ENCODE measurements around the gene KLHL2. TPM values are rescaled to one million over a fixed set of nuclear protein-coding genes. Genes with fewer than 3 reads are reported as not detected.
A peak's percentile ranks its signal among the peaks of the same experiment; 100 is the strongest.

KLHL2 gene
- total RNA-seq, 1 donor from 2014 or later = 28.2 TPM

DNA sequence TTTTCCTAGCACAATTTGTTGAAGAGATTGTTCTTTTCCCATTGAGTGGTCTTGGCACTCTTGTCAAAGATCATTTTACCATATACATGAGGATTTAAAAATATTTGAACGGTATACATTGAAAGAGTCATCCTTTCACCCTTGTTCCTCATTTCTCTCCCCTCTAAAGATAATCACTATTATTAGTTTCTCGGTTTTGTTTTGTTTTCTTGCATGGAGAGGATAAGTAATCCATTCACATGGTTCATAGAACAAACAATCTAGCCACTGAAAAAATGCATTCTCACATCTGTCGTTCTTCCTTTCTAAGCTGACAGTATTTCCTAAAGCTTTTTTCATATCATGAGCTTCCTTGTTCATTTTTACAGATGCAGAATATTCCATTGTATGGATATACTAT lies 80.9 kb downstream of the KLHL2 start:
- no peak overlapping the region for H3K4me3 Mint-ChIP-seq (ENCODE audit: unreplicated experiment)
- no peak overlapping the region for H3K4me2 ChIP-seq (ENCODE audit: low read length)

DNA sequence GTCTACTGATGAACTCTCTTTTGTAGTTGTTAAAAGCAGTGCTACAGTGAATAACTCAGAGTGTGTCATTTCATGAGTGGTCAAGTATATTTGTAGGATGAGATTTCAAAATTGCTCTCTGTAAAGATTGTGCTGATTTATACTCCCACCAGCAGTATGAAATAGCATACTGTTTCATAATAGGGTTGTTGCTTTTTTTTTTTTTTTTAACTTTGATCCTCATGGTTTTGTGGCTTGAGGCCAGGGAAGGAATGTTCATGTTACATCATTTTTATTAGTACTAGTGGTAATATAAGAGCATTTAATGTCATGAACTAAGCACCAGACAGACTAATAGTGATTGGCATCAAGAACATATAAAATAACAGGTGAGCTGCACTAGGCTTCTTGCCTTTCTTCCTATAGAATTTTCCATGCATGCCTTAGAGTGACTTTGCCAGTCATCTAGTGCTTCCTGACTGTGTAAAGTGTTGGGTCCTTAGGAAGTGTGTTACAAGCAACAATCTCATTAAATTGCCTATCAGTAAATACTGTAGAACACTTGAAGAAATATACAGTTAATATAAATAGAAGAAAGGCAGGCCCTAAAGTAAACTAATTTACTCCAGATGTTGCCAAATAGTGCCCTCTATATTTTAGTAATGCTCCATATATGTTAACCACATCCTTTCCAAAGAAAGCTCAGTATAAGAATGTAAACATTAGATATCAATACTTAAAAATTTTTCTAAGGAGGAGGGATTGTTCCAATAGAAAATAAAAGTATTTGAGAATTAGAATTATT lies 81.5 kb downstream of the KLHL2 start:
- H3K9ac ChIP-seq (ENCODE audit: low read length) = no peak overlapping the region
- Mint-ChIP-seq H3K27me3 (ENCODE audit: low read depth, unreplicated experiment) (no peaks in the 10 kb centered on the region), H3K4me3 (ENCODE audit: unreplicated experiment) (no peak overlapping the region), H3K27ac (ENCODE audit: unreplicated experiment) (peak overlapping the region; percentile 11), H3K36me3 (ENCODE audit: low read depth, unreplicated experiment) (peaks cover 11% of the 10 kb centered on the region), H3K4me1 (ENCODE audit: low read depth, unreplicated experiment) (peaks cover 16% of the 10 kb centered on the region), H3K9me3 (ENCODE audit: unreplicated experiment) (peaks cover 6% of the 10 kb centered on the region)
- TF ChIP-seq EZH2 (IDR thresholded peaks at IDR 0.05; ENCODE audit: insufficient read depth, low read length) (no peak), CTCF (IDR thresholded peaks at IDR 0.05; ENCODE audit: insufficient read depth, low read depth, low read length) (no peak)
- H3K27ac ChIP-seq (ENCODE audit: low read depth, low read length) = no peak overlapping the region
- H3K9me3 ChIP-seq (ENCODE audit: insufficient read depth, low read depth, low read length) = no peaks in the 10 kb centered on the region
- no peaks in the 10 kb centered on the region for H3K79me2 ChIP-seq (ENCODE audit: insufficient read depth, low read length)
- peak overlapping the region; percentile 18 for H3K4me2 ChIP-seq (ENCODE audit: low read length)
- DNase-seq (ENCODE audit: low read depth) = peak; percentile 54
- no peaks in the 10 kb centered on the region for H3K36me3 ChIP-seq (ENCODE audit: insufficient read depth, low read length)
- H2AFZ ChIP-seq (ENCODE audit: low read depth, low read length) = no peak overlapping the region
- H3K4me1 ChIP-seq (ENCODE audit: insufficient read depth, low read length) = peaks cover 3% of the 10 kb centered on the region
- no peaks in the 10 kb centered on the region for H3K27me3 ChIP-seq (ENCODE audit: insufficient read depth, low read length)
- H3K4me3 ChIP-seq (ENCODE audit: insufficient read depth, low read depth, low read length) = no peak overlapping the region
- no peaks in the 10 kb centered on the region for H4K20me1 ChIP-seq (ENCODE audit: insufficient read depth, low read length)
- no peak for FAIRE-seq

More for the DNA sequence above, 80.9 kb downstream of the KLHL2 start:
- peaks cover 16% of the 10 kb centered on the region for H3K4me1 Mint-ChIP-seq (ENCODE audit: low read depth, unreplicated experiment)
- TF ChIP-seq CTCF (IDR thresholded peaks at IDR 0.05; ENCODE audit: insufficient read depth, low read depth, low read length) = no peak
- no peak for TF ChIP-seq EZH2 (IDR thresholded peaks at IDR 0.05; ENCODE audit: insufficient read depth, low read length)
- Histone ChIP-seq H3K9ac (ENCODE audit: low read length) (no peak overlapping the region), H3K79me2 (ENCODE audit: insufficient read depth, low read length) (no peaks in the 10 kb centered on the region), H3K27ac (ENCODE audit: low read depth, low read length) (no peak overlapping the region), H3K27me3 (ENCODE audit: insufficient read depth, low read length) (no peaks in the 10 kb centered on the region), H2AFZ (ENCODE audit: low read depth, low read length) (no peak overlapping the region), H3K36me3 (ENCODE audit: insufficient read depth, low read length) (no peaks in the 10 kb centered on the region), H3K4me3 (ENCODE audit: insufficient read depth, low read depth, low read length) (no peak overlapping the region), H3K9me3 (ENCODE audit: insufficient read depth, low read depth, low read length) (no peaks in the 10 kb centered on the region), H4K20me1 (ENCODE audit: insufficient read depth, low read length) (no peaks in the 10 kb centered on the region), H3K4me1 (ENCODE audit: insufficient read depth, low read length) (peaks cover 3% of the 10 kb centered on the region)
- no peaks in the 10 kb centered on the region for H3K27me3 Mint-ChIP-seq (ENCODE audit: low read depth, unreplicated experiment)
- no peak for FAIRE-seq
- DNase-seq (ENCODE audit: low read depth) = no peak
- peaks cover 6% of the 10 kb centered on the region for H3K9me3 Mint-ChIP-seq (ENCODE audit: unreplicated experiment)
- peak overlapping the region; percentile 11 for H3K27ac Mint-ChIP-seq (ENCODE audit: unreplicated experiment)
- peaks cover 12% of the 10 kb centered on the region for H3K36me3 Mint-ChIP-seq (ENCODE audit: low read depth, unreplicated experiment)

DNA sequence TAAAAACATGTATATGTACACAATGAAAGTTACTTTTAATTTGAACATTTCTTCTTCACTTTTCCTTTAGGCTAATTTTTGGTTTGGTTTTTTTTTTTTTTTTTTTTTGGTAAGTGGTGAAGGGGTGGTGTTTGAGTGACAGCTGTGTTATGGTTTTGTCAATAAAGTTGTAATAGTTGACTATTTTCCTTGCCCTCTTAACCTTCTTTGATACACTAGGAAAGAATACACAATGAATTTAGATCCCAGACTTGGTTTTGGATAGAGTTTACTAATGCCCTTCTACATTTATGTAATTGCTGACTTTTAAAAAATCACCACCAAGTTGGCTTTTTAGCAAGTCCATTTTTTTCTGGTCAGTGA lies 82.0 kb downstream of the KLHL2 start:
- no peaks in the 10 kb centered on the region for H3K27me3 ChIP-seq (ENCODE audit: insufficient read depth, low read length)
- Mint-ChIP-seq H3K36me3 (ENCODE audit: low read depth, unreplicated experiment) (peaks cover 7% of the 10 kb centered on the region), H3K9me3 (ENCODE audit: unreplicated experiment) (peaks cover 3% of the 10 kb centered on the region), H3K4me1 (ENCODE audit: low read depth, unreplicated experiment) (peaks cover 19% of the 10 kb centered on the region), H3K4me3 (ENCODE audit: unreplicated experiment) (no peak overlapping the region), H3K27ac (ENCODE audit: unreplicated experiment) (no peak overlapping the region), H3K27me3 (ENCODE audit: low read depth, unreplicated experiment) (no peaks in the 10 kb centered on the region)
- H3K4me1 ChIP-seq (ENCODE audit: insufficient read depth, low read length) = peaks cover 3% of the 10 kb centered on the region
- TF ChIP-seq EZH2 (IDR thresholded peaks at IDR 0.05; ENCODE audit: insufficient read depth, low read length) (no peak), CTCF (IDR thresholded peaks at IDR 0.05; ENCODE audit: insufficient read depth, low read depth, low read length) (no peak)
- no peaks in the 10 kb centered on the region for H3K36me3 ChIP-seq (ENCODE audit: insufficient read depth, low read length)
- H3K27ac ChIP-seq (ENCODE audit: low read depth, low read length) = no peak overlapping the region
- H2AFZ ChIP-seq (ENCODE audit: low read depth, low read length) = no peak overlapping the region
- H3K9me3 ChIP-seq (ENCODE audit: insufficient read depth, low read depth, low read length) = no peaks in the 10 kb centered on the region
- no peak overlapping the region for H3K4me2 ChIP-seq (ENCODE audit: low read length)
- no peak overlapping the region for H3K4me3 ChIP-seq (ENCODE audit: insufficient read depth, low read depth, low read length)
- DNase-seq (ENCODE audit: low read depth) (no peak), FAIRE-seq (no peak)
- no peaks in the 10 kb centered on the region for H3K79me2 ChIP-seq (ENCODE audit: insufficient read depth, low read length)
- no peaks in the 10 kb centered on the region for H4K20me1 ChIP-seq (ENCODE audit: insufficient read depth, low read length)
- H3K9ac ChIP-seq (ENCODE audit: low read length) = no peak overlapping the region

Data from astrocyte (in vitro differentiated cells and primary cell).